Colonic mucosa (tissue), 4 donors: ENCODE results near the gene RALGAPA1. TPM values are rescaled to one million over a fixed set of nuclear protein-coding genes. Genes with fewer than 3 reads are reported as not detected.
"Not testable (repeated sequence)": the region's sequence is repeated elsewhere in the genome, so short reads cannot be mapped to it uniquely, and the experiment has no call there.

ENCODE experiments used
- DNase-seq: peaks from one replicate; pipeline ENCODE4 v3.0.0-alpha.2; 2020
- H3K27ac ChIP-seq: fragments of 200-600 bp; one replicate; pipeline ENCODE4 v1.8.0; 2021
- H3K27me3 ChIP-seq: fragments of 200-600 bp; one replicate; pipeline ENCODE4 v1.8.0; 2021
- H3K36me3 ChIP-seq: fragments of 200-600 bp; one replicate; pipeline ENCODE4 v1.8.0; 2021
- H3K4me1 ChIP-seq: fragments of 200-600 bp; one replicate; pipeline ENCODE4 v1.8.0; 2021; ENCODE audit warnings: mild to moderate bottlenecking
- H3K4me3 ChIP-seq: fragments of 200-600 bp; one replicate; pipeline ENCODE4 v1.8.0; 2021
- H3K9ac ChIP-seq, 2 donors: one replicate each; pipeline ENCODE4 v1.7.0; 2013; ENCODE audit warnings: control low read depth in 2 of 2, low read depth in 2 of 2, low read length in 2 of 2
- H3K9me3 ChIP-seq: fragments of 200-600 bp; one replicate; pipeline ENCODE4 v1.8.0; 2021
- CTCF ChIP-seq: fragments of 200-600 bp; IDR thresholded peaks from one replicate; pipeline ENCODE4 v1.8.0; 2022; ENCODE audit warnings: antibody characterized with exemption, mild to moderate bottlenecking
- intact Hi-C: fragments of 100-400 bp; cut with DNase I; formaldehyde crosslinking; loops from one replicate; pipeline ENCODE4 v1.14.1; 2022
- total RNA-seq, 2 donors: library from RNA; stranded (reverse); fragmentation: NEBNext Ultra II Directional in 1 of 2; extraction: Animal tissue kit (Norgen Biotek cat#: 25700) in 1 of 2; gene quantifications; one replicate each; pipeline ENCODE4 v1.2.1, GENCODE V29; 2021
- donor health status: healthy.
- donor health status: DM: no; HTN: no; CAD: no.
- donor health status: DM: no; HTN: no; CAD: no.

RALGAPA1 gene
- total RNA-seq, 2 donors from 2014 or later = 68.4 to 69.8 TPM

GRCh38 chr14:35631071-35631805 lies 177.9 kb downstream of the RALGAPA1 start:
- intact Hi-C loops = no loop called here
- no peaks in the 10 kb centered on the region for H3K9me3 ChIP-seq
- H3K27ac ChIP-seq = no peak overlapping the region
- no peaks in the 10 kb centered on the region for H3K27me3 ChIP-seq
- no peak for DNase-seq
- no peaks in the 10 kb centered on the region for H3K4me1 ChIP-seq
- no peaks in the 10 kb centered on the region for H3K36me3 ChIP-seq
- TF ChIP-seq CTCF = no peak
- no peak overlapping the region for H3K9ac ChIP-seq
- H3K4me3 ChIP-seq = no peak overlapping the region

GRCh38 chr14:35628989-35629388 lies 180.1 kb downstream of the RALGAPA1 start:
- Histone ChIP-seq H3K9me3 (no peaks in the 10 kb centered on the region), H3K4me3 (no peak overlapping the region), H3K27ac (no peak overlapping the region), H3K27me3 (no peaks in the 10 kb centered on the region), H3K9ac (no peak overlapping the region), H3K36me3 (no peaks in the 10 kb centered on the region), H3K4me1 (no peaks in the 10 kb centered on the region)
- DNase-seq = no peak
- intact Hi-C loops = no loop called here
- TF ChIP-seq CTCF = no peak

- H3K36me3 ChIP-seq, H3K27ac ChIP-seq, H3K4me3 ChIP-seq, intact Hi-C loops, H3K9ac ChIP-seq, H3K9me3 ChIP-seq, DNase-seq, H3K4me1 ChIP-seq, H3K27me3 ChIP-seq: not testable (repeated sequence)
Observed at GRCh38 chr14:35626947-35627346, 182.1 kb downstream of the RALGAPA1 start.

GRCh38 chr14:35621996-35622395 lies 187.1 kb downstream of the RALGAPA1 start:
- intact Hi-C loops, H3K27ac ChIP-seq, H3K27me3 ChIP-seq, H3K36me3 ChIP-seq, H3K4me3 ChIP-seq, H3K9ac ChIP-seq, H3K4me1 ChIP-seq, H3K9me3 ChIP-seq, DNase-seq: not testable (repeated sequence)

GRCh38 chr14:35619998-35620397 lies 189.1 kb downstream of the RALGAPA1 start:
- H3K4me1 ChIP-seq, H3K36me3 ChIP-seq, H3K27me3 ChIP-seq, intact Hi-C loops, H3K9me3 ChIP-seq, H3K9ac ChIP-seq, DNase-seq, H3K4me3 ChIP-seq, H3K27ac ChIP-seq: not testable (repeated sequence)

GRCh38 chr14:35619461-35619860 lies 189.6 kb downstream of the RALGAPA1 start:
- DNase-seq, H3K27ac ChIP-seq, H3K4me3 ChIP-seq, H3K36me3 ChIP-seq, H3K9ac ChIP-seq, intact Hi-C loops, H3K4me1 ChIP-seq, H3K9me3 ChIP-seq, H3K27me3 ChIP-seq: not testable (repeated sequence)

- no peak overlapping the region for H3K27ac ChIP-seq
- no peaks in the 10 kb centered on the region for H3K9me3 ChIP-seq
- H3K36me3 ChIP-seq = no peaks in the 10 kb centered on the region
- no peaks in the 10 kb centered on the region for H3K27me3 ChIP-seq
- no peak overlapping the region for H3K9ac ChIP-seq
- no peak for TF ChIP-seq CTCF
- no peaks in the 10 kb centered on the region for H3K4me1 ChIP-seq
- H3K4me3 ChIP-seq = no peak overlapping the region
- intact Hi-C loops = no loop called here
- no peak for DNase-seq
Observed at GRCh38 chr14:35617500-35617899, 191.6 kb downstream of the RALGAPA1 start.
